NCI-H345 treated with DMSO at 0.1 percent for 48 hours (cell line): ENCODE results near the gene SCP2D1.

Experiments used
- DNase-seq: peaks from one replicate; lab custom pipeline; 2025; ENCODE audit not compliant: unreplicated experiment; lab: John Stamatoyannopoulos, UW

SCP2D1 gene

GRCh38 chr20:18811904-18812303 lies 1.7 kb upstream of the SCP2D1 start:
- DNase-seq, result no peak

DNA sequence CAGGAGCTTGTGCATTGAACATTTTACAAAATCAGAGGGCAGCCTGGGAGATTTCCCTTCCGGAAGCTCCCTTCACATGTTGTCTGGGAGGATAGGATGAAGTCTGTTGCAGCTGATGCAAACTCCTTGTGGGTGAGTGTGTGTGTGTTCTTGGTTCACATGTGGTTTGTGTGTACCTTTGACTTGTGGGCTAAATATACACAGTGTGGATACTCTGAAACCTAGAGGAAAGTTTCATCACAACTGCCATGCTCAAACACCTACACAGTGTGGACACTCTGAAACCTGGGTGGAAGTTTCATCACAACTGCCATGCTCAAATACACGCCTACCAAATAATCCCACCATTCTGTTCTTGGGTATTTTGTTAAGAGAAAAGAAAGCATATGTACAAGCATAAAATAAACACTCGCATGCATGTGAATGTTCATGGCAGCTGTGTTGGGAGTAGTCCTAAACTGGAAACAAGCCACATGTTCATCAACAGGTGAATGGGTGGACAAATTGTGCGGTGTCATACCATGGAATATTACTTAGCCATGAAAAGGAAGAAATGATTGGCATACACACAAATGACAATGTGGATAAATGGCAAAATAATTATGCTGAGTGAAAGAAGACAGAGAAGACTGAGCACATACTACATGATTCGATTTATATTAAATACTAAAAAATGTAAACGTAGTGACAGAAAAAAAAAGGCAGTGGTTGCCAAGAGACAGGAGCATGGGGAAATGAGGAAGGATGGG lies 1.8 kb downstream of the SCP2D1 start:
- DNase-seq, result no peak

DNA sequence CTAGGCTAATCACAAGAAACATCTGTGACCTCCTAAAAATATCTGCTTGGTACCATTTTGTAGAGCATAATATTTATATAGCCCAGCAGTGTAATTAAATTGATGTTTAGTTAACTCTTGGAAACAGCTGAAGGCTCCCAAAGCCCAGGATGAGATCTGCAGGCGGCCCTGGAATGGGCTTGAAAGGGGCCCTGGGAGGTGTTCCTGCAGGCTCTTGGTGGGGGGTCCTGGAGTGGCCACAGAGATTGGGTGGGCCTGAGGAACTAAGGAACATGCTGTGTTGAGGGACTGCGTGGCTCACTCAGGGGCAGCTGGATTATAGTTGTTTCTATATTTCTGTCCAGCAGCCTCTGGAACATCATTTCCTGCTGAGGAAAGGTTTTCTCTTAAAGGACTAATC lies 9.2 kb downstream of the SCP2D1 start:
- DNase-seq, result no peak

- no peak for DNase-seq
Measured at GRCh38 chr20:18831830-18832499, 18.4 kb downstream of the SCP2D1 start.

DNA sequence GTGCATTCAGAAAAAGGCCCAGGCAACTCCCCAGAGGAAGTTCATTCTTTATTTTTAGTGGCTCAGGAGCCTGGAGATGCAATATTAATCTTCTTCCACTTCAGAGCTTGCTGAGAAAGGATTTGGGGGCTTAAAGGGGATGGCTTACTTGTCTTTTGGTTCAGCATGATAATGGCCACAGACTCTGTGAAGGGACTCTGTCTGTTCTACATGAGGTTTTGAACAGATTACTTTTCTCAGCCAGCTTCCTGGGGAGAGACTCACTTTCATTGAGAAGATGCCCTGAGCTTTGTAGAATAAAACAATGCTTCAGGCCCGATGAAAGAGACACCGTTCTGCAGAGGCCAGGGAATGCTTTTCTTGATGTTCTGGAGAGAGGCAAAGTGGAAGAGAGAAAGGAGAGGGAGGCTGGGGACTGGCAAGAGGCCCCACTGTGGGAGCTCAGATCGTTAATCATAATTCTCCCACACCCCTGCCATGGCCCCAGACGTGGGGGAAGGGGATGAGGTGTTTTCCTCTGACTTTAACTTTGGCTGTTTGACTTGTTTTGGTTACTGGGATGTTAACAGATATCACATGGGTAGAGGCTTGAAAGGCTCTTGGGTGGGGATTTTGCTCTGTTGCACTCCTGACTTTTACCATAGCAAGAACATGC lies 19.1 kb downstream of the SCP2D1 start:
- DNase-seq, result no peak

- no peak for DNase-seq
Measured at GRCh38 chr20:18835466-18836256, 22.1 kb downstream of the SCP2D1 start.

- no peak for DNase-seq
Measured at GRCh38 chr20:18837718-18838117, 24.1 kb downstream of the SCP2D1 start.

DNA sequence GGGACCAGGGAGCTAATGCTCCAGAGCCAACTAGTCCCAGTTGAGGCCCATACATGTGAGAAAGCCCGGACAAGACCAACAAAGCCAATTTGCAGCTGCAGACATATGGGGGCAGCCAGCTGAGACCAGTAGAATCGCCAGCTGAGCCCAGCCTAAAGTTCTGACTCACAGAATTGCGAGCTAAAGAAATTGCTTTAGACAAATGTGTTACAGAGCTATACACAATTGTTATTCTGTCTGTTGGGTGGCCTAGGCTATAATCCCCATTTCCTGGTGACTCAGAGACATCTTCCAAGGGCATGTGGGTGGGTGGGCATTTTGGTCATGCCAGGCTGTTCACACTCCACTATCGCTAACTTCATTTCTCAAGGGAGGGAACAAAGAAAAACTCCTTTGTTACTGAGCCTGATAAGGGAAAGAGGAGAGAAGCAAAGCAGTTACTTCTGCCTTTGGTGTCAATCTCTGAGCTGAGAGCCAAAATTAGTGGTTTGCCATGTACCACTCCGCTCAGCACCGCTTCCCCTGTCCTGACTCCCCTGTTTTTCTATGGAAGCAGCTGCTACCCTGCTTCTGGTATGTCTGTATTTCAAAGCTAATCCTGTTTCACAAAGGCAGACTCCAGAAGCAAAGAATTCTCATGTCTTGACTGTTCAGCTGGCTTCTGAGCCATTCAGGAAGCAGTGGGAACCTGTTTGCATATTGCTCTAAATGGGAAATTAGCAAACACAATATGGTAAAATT lies 26.1 kb downstream of the SCP2D1 start:
- no peak for DNase-seq

GRCh38 chr20:18840248-18840645 lies 26.7 kb downstream of the SCP2D1 start:
- no peak for DNase-seq

- no peak for DNase-seq
Measured at GRCh38 chr20:18845017-18845416, 31.4 kb downstream of the SCP2D1 start.

DNA sequence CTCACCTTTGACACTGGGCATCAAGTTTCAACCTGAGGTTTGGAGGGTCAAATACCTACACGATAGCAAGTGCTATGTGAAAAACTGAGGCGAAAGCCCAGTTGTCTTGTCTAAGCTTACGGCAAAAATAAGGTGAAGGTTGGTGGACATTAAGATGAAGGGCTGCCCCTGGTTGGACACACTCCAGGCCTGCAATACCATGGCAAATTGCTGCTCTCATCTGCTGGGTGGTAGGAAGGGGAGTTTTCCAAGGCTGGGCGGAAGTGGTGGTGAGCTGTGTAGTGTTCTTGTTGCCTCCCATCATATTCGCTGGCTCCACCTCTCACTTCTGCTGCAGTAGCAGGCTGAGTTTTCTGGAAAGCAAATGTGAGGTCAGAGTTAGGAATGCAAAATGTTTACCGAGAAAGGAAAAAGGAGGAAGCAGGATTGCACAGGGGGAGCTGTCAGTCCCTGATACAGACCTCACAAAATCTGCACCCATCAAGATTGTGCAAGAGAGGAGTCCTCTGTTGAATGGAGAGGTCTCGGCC lies 33.7 kb downstream of the SCP2D1 start:
- no peak for DNase-seq

DNA sequence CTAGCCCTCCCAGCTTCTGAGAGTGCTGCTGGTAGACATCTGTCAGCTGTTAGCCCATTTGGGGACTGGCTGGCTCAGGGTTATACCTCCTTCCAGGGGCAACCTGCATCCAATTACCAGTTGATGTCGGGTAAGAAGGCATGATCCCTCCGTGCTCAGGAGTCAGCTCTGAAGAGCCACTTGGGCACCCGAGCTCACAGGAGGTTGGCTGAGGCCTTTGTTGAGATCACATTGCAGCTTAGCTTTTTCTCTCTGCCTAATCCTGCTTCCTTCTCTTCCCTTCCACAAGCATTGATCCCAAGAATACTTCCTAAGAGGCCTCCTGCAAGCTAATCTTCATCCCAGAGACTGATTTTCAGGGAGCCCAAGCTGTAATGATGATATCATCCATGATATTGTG lies 35.5 kb downstream of the SCP2D1 start:
- no peak for DNase-seq

GRCh38 chr20:18851629-18852028 lies 38.0 kb downstream of the SCP2D1 start:
- DNase-seq, result no peak

DNA sequence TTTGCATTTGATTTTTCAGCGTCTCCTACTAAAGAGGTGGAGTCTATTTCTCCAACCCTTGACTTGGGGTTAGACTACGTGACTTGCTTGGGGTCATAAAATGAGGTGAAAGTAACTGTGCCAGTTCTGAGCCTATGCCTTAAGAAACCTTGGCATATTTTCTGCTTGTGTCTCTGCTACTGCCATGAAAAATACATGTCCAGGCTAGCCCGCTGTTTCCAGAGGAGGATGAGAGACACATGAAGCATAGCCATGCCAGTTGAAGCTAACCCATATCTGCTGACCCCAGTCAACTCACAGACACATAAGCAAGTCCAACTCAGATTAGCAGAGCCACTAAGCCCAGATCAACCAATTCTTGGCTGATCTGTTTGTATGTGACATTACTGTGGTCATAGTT lies 38.7 kb downstream of the SCP2D1 start:
- DNase-seq, result no peak

GRCh38 chr20:18853216-18853615 lies 39.6 kb downstream of the SCP2D1 start:
- DNase-seq, result no peak

DNA sequence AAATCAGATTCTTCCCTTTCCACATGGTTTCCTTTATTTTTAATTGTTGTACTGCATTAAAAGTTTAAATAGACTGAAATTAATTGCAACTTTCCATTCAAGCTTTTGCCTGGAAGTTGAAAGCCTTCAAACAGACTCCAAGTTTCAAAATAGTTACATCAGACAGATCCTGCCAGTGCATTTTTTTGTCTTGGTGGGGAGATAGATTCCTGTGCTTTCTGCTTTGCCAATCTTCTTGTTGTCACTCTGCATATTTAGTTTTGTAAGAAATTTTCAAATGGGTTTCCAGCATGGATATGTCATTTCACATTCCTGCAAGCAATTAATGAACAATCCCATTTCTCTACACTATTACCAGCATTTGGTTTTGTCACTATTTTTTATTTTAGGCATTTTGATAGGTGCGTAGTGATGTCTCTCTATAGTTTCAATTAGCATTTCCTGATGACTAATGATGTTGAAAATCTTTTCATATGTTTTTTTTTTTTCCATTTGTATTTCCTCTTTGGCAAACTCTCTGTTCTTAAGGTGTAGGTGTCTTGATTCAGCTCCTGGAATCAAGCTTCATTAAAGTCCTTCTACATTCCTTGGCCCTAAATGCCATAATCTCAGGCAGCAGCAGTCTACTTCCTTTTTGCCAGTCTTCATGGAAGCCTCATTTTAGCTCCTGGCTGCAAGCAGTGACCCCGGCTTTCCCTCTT lies 40.5 kb downstream of the SCP2D1 start:
- no peak for DNase-seq

DNA sequence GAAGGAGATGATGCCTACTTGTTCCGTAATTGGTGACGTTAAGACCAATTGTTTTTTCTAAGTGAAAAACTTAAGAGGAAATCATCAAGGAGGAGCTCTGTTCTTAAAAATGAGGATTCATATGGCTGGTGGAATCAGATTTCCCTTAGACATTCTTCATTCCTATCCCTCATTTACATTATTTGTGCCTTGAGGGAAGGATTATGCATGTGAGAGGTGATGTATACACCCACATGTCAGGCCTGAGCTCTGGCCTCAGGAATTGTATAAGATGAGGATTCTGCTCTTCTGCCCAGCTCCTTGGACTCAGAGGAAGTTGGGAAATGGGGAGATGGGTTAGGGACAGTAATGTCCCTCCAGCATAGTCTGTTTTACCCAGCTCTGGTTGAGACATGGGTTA lies 42.3 kb downstream of the SCP2D1 start:
- DNase-seq, result no peak

GRCh38 chr20:18856873-18857272 lies 43.3 kb downstream of the SCP2D1 start:
- no peak for DNase-seq

GRCh38 chr20:18857640-18858039 lies 44.1 kb downstream of the SCP2D1 start:
- DNase-seq, result no peak

- DNase-seq, result no peak
Measured at GRCh38 chr20:18858816-18859215, 45.2 kb downstream of the SCP2D1 start.
